ENCODE results near the gene SEC14L2. TPM values are rescaled to one million over a fixed set of nuclear protein-coding genes. Genes with fewer than 3 reads are reported as not detected.

SEC14L2 gene
- total RNA-seq, 1 donor from 2014 or later, result 14.5 TPM

DNA sequence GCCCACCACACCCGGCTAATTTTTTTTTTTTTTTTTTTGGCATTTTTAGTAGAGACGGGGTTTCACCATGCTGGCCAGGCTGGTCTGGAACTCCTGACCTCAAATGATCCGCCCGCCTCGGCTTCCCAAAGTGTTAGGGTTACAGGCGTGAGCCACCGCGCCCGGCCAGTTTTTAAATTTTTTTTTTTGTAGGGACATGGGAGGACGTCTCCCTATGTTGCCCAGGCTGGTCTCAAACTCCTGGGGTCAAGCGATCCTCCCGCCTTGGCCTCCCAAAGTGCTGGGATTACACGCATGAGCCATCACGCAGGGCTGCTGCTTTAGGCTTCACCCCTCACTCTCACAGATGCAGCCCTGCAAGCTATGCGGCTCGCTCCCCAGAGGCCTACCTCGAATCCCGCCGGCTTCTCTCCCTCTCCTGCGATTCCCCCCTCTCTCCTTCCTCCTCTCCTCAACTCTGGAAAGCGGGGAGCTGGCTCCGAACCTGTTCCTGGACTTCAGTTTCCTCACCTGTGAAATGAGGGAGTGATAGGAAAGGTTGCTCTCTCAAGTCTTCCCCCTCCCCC, 39.1 kb upstream of the SEC14L2 start:
- Histone ChIP-seq H4K20me1 (ENCODE audit: insufficient read depth, low read length) (peaks cover 35% of the 10 kb centered on the region), H3K36me3 (ENCODE audit: insufficient read depth, low read length) (peaks cover 4% of the 10 kb centered on the region), H3K79me2 (ENCODE audit: insufficient read depth, low read length) (peaks cover 37% of the 10 kb centered on the region), H3K4me3 (ENCODE audit: insufficient read depth, low read depth, low read length) (peak overlapping the region; percentile 98), H2AFZ (ENCODE audit: low read depth, low read length) (no peak overlapping the region), H3K4me2 (ENCODE audit: low read length) (peak overlapping the region; percentile 97), H3K4me1 (ENCODE audit: insufficient read depth, low read length) (peaks cover 20% of the 10 kb centered on the region), H3K27ac (ENCODE audit: low read depth, low read length) (no peak overlapping the region), H3K9me3 (ENCODE audit: insufficient read depth, low read depth, low read length) (no peaks in the 10 kb centered on the region), H3K9ac (ENCODE audit: low read length) (peak overlapping the region; percentile 92), H3K27me3 (ENCODE audit: insufficient read depth, low read length) (no peaks in the 10 kb centered on the region)
- H3K4me1 Mint-ChIP-seq (ENCODE audit: low read depth, unreplicated experiment), result peaks cover 20% of the 10 kb centered on the region
- H3K36me3 Mint-ChIP-seq (ENCODE audit: low read depth, unreplicated experiment), result peaks cover 10% of the 10 kb centered on the region
- FAIRE-seq (no peak), DNase-seq (ENCODE audit: low read depth) (no peak)
- peak overlapping the region; percentile 96 for H3K4me3 Mint-ChIP-seq (ENCODE audit: unreplicated experiment)
- peak overlapping the region; percentile 59 for H3K27ac Mint-ChIP-seq (ENCODE audit: unreplicated experiment)
- TF ChIP-seq, protein P1, sequence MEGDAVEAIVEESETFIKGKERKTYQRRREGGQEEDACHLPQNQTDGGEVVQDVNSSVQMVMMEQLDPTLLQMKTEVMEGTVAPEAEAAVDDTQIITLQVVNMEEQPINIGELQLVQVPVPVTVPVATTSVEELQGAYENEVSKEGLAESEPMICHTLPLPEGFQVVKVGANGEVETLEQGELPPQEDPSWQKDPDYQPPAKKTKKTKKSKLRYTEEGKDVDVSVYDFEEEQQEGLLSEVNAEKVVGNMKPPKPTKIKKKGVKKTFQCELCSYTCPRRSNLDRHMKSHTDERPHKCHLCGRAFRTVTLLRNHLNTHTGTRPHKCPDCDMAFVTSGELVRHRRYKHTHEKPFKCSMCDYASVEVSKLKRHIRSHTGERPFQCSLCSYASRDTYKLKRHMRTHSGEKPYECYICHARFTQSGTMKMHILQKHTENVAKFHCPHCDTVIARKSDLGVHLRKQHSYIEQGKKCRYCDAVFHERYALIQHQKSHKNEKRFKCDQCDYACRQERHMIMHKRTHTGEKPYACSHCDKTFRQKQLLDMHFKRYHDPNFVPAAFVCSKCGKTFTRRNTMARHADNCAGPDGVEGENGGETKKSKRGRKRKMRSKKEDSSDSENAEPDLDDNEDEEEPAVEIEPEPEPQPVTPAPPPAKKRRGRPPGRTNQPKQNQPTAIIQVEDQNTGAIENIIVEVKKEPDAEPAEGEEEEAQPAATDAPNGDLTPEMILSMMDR (IDR thresholded peaks at IDR 0.05; ENCODE audit: insufficient read depth, low read depth, low read length), result no peak
- TF ChIP-seq EZH2 (IDR thresholded peaks at IDR 0.05; ENCODE audit: insufficient read depth, low read length), result no peak
- H3K27me3 Mint-ChIP-seq (ENCODE audit: low read depth, unreplicated experiment), result no peaks in the 10 kb centered on the region
- H3K9me3 Mint-ChIP-seq (ENCODE audit: unreplicated experiment), result no peaks in the 10 kb centered on the region

DNA sequence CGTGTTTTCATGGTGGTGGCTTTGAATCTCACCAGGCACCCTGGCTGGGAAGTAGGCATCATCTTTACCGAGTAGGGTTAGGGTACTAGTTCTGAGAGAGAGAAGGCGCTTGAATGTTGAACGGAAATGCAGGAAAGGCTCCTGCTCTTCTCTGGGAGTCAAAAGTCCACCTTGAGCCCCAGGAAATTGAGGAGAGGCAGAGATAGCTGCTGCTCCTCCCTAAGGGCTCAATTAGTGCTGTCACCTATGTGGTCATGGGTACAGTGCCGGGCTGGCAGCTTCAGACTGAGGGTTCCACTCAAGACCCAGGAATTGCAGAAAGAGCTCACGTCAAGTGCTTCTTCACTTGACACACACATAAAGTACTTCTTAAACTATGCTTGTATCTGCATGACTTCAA, 38.3 kb upstream of the SEC14L2 start:
- H3K9me3 ChIP-seq (ENCODE audit: insufficient read depth, low read depth, low read length), result no peaks in the 10 kb centered on the region
- H3K27ac ChIP-seq (ENCODE audit: low read depth, low read length), result no peak overlapping the region
- Mint-ChIP-seq H3K27me3 (ENCODE audit: low read depth, unreplicated experiment) (no peaks in the 10 kb centered on the region), H3K36me3 (ENCODE audit: low read depth, unreplicated experiment) (peaks cover 9% of the 10 kb centered on the region), H3K4me3 (ENCODE audit: unreplicated experiment) (peak overlapping the region; percentile 40), H3K9me3 (ENCODE audit: unreplicated experiment) (no peaks in the 10 kb centered on the region), H3K4me1 (ENCODE audit: low read depth, unreplicated experiment) (peaks cover 18% of the 10 kb centered on the region), H3K27ac (ENCODE audit: unreplicated experiment) (no peak overlapping the region)
- no peak for DNase-seq (ENCODE audit: low read depth)
- no peak for FAIRE-seq
- peaks cover 20% of the 10 kb centered on the region for H3K4me1 ChIP-seq (ENCODE audit: insufficient read depth, low read length)
- H3K4me2 ChIP-seq (ENCODE audit: low read length), result no peak overlapping the region
- H3K4me3 ChIP-seq (ENCODE audit: insufficient read depth, low read depth, low read length), result no peak overlapping the region
- TF ChIP-seq, protein P1 (IDR thresholded peaks at IDR 0.05; ENCODE audit: insufficient read depth, low read depth, low read length), result no peak
- TF ChIP-seq EZH2 (IDR thresholded peaks at IDR 0.05; ENCODE audit: insufficient read depth, low read length), result no peak
- H2AFZ ChIP-seq (ENCODE audit: low read depth, low read length), result no peak overlapping the region
- peaks cover 32% of the 10 kb centered on the region for H3K79me2 ChIP-seq (ENCODE audit: insufficient read depth, low read length)
- peaks cover 29% of the 10 kb centered on the region for H4K20me1 ChIP-seq (ENCODE audit: insufficient read depth, low read length)
- H3K9ac ChIP-seq (ENCODE audit: low read length), result no peak overlapping the region
- no peaks in the 10 kb centered on the region for H3K36me3 ChIP-seq (ENCODE audit: insufficient read depth, low read length)
- no peaks in the 10 kb centered on the region for H3K27me3 ChIP-seq (ENCODE audit: insufficient read depth, low read length)

DNA sequence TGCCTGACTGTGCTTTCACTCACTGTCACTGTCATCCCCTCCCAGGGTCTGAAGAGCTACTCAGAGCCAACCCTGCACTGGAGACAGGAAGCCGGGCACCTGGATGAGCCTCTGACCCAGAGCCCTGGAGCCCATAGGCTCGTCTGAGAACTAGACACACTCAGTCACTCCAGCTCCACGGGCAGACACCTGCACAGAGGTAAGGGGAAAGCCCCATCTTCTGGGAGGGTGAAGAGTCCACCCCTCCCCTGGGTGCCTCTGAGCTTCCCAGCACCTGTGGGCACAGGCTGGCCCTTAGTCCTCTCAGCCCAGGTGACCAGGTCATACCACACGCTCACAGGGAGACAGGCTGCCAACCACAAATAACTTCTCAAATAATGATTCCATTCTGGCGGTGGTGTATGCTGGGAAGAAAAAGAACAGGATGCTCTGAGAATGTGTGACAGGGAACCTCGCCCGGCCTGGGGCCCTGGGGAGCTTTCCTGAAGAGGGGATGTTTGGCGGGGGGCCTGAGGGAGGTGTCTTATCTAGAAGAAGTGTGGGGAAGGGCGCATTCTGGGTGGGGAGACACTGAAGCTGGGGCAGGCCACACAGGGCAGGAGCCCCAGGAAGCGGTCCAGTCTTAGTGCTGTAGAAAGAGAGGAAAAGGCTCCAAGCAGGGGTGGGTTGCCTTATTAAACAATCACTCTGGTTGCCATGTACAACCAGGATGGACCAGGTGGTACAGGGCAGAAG, 34.7 kb upstream of the SEC14L2 start:
- no peaks in the 10 kb centered on the region for H3K4me1 Mint-ChIP-seq (ENCODE audit: low read depth, unreplicated experiment)
- no peaks in the 10 kb centered on the region for H3K79me2 ChIP-seq (ENCODE audit: insufficient read depth, low read length)
- no peak for TF ChIP-seq EZH2 (IDR thresholded peaks at IDR 0.05; ENCODE audit: insufficient read depth, low read length)
- TF ChIP-seq, protein P1 (IDR thresholded peaks at IDR 0.05; ENCODE audit: insufficient read depth, low read depth, low read length), result no peak
- peaks cover 9% of the 10 kb centered on the region for H3K36me3 Mint-ChIP-seq (ENCODE audit: low read depth, unreplicated experiment)
- no peak overlapping the region for H3K4me3 Mint-ChIP-seq (ENCODE audit: unreplicated experiment)
- no peak for DNase-seq (ENCODE audit: low read depth)
- no peak overlapping the region for H2AFZ ChIP-seq (ENCODE audit: low read depth, low read length)
- no peak overlapping the region for H3K4me2 ChIP-seq (ENCODE audit: low read length)
- no peak overlapping the region for H3K4me3 ChIP-seq (ENCODE audit: insufficient read depth, low read depth, low read length)
- no peaks in the 10 kb centered on the region for H3K27me3 Mint-ChIP-seq (ENCODE audit: low read depth, unreplicated experiment)
- H4K20me1 ChIP-seq (ENCODE audit: insufficient read depth, low read length), result no peaks in the 10 kb centered on the region
- no peaks in the 10 kb centered on the region for H3K27me3 ChIP-seq (ENCODE audit: insufficient read depth, low read length)
- H3K27ac ChIP-seq (ENCODE audit: low read depth, low read length), result no peak overlapping the region
- H3K36me3 ChIP-seq (ENCODE audit: insufficient read depth, low read length), result no peaks in the 10 kb centered on the region
- H3K9me3 ChIP-seq (ENCODE audit: insufficient read depth, low read depth, low read length), result no peaks in the 10 kb centered on the region
- no peaks in the 10 kb centered on the region for H3K9me3 Mint-ChIP-seq (ENCODE audit: unreplicated experiment)
- H3K4me1 ChIP-seq (ENCODE audit: insufficient read depth, low read length), result no peaks in the 10 kb centered on the region
- FAIRE-seq, result no peak
- H3K27ac Mint-ChIP-seq (ENCODE audit: unreplicated experiment), result no peak overlapping the region
- no peak overlapping the region for H3K9ac ChIP-seq (ENCODE audit: low read length)

Data from astrocyte (in vitro differentiated cells and primary cell).